MM.1S (cell line): Measurements from ENCODE around the gene ADAMTSL3.
"Not testable (repeated sequence)": the region's sequence is repeated elsewhere in the genome, so short reads cannot be mapped to it uniquely, and the experiment has no call there.

Experiments used
- DNase-seq: peaks from one replicate; pipeline ENCODE4 v3.0.0-alpha.2; 2015
- H2AFZ ChIP-seq: fragments of 300-600 bp; sonication (generic); 2 replicates; pipeline ENCODE4 v1.6.0; 2016; ENCODE audit warnings: antibody characterized with exemption, low read length
- H3F3A ChIP-seq: fragments of 300-600 bp; sonication (generic); 2 replicates; pipeline ENCODE4 v1.6.1; 2016; ENCODE audit warnings: mild to moderate bottlenecking, antibody characterized with exemption, low read length, moderate library complexity, mixed read lengths; ENCODE audit not compliant: insufficient read depth
- H3K27ac ChIP-seq: fragments of 300-600 bp; sonication (generic); 2 replicates; pipeline ENCODE4 v1.5.1; 2016; ENCODE audit warnings: mild to moderate bottlenecking, low read length
- H3K27me3 ChIP-seq: fragments of 300-600 bp; sonication (generic); replicated peaks from 2 replicates; pipeline ENCODE4 v1.6.0; 2016; ENCODE audit warnings: low read length; ENCODE audit not compliant: insufficient read depth
- H3K36me3 ChIP-seq: fragments of 300-600 bp; sonication (generic); replicated peaks from 2 replicates; pipeline ENCODE4 v1.6.1; 2016; ENCODE audit warnings: mild to moderate bottlenecking, low read length, mixed read lengths; ENCODE audit not compliant: insufficient read depth
- H3K4me1 ChIP-seq: fragments of 300-600 bp; sonication (generic); 2 replicates; pipeline ENCODE4 v1.6.1; 2016; ENCODE audit warnings: low read length, mixed read lengths
- H3K4me2 ChIP-seq: fragments of 300-600 bp; sonication (generic); 2 replicates; pipeline ENCODE4 v1.6.0; 2016; ENCODE audit warnings: low read depth, low read length
- H3K4me3 ChIP-seq: fragments of 300-600 bp; sonication (generic); 2 replicates; pipeline ENCODE4 v1.5.1; 2016; ENCODE audit warnings: low read length, mixed read lengths
- H3K79me2 ChIP-seq: fragments of 300-600 bp; sonication (generic); 2 replicates; pipeline ENCODE4 v1.6.1; 2016; ENCODE audit warnings: mixed run types, low read length, mixed read lengths
- H3K9ac ChIP-seq: fragments of 300-600 bp; sonication (generic); 2 replicates; pipeline ENCODE4 v1.6.1; 2016; ENCODE audit warnings: low read length, mixed read lengths
- H3K9me2 ChIP-seq: fragments of 300-600 bp; sonication (generic); replicated peaks from 2 replicates; pipeline ENCODE4 v1.6.1; 2016; ENCODE audit warnings: mild to moderate bottlenecking, low read length, mixed read lengths; ENCODE audit not compliant: insufficient read depth
- H3K9me3 ChIP-seq: fragments of 300-600 bp; sonication (generic); replicated peaks from 2 replicates; pipeline ENCODE4 v1.6.1; 2016; ENCODE audit warnings: mild to moderate bottlenecking, low read length, mixed read lengths; ENCODE audit not compliant: insufficient read depth
- H4K20me1 ChIP-seq: fragments of 300-600 bp; sonication (generic); 2 replicates; pipeline ENCODE4 v1.6.1; 2016; ENCODE audit warnings: mild to moderate bottlenecking, low read length, moderate library complexity, mixed read lengths; ENCODE audit not compliant: insufficient read depth
- CTCF ChIP-seq: fragments of 300-600 bp; sonication (generic); IDR thresholded peaks from 2 replicates; pipeline ENCODE4 v1.5.1; 2016; ENCODE audit warnings: antibody characterized with exemption, low read length, mixed read lengths
- EZH2 ChIP-seq: fragments of 300-600 bp; sonication (generic); optimal IDR thresholded peaks from 2 replicates; pipeline ENCODE3; 2017; ENCODE audit warnings: low read depth, mild to moderate bottlenecking, antibody characterized with exemption, low read length, mixed read lengths
- EZH2phosphoT487 ChIP-seq: fragments of 300-600 bp; sonication (generic); IDR thresholded peaks from 2 replicates; pipeline ENCODE4 v1.6.1; 2018; ENCODE audit warnings: antibody characterized with exemption, low read length

ADAMTSL3 gene

GRCh38 chr15:84046064-84046637 lies 392.2 kb downstream of the ADAMTSL3 start:
- no peak overlapping the region for H3K4me3 ChIP-seq
- TF ChIP-seq EZH2 = no peak
- no peak for TF ChIP-seq CTCF
- no peak for TF ChIP-seq EZH2phosphoT487
- no peaks in the 10 kb centered on the region for H3K36me3 ChIP-seq
- H3K27me3 ChIP-seq = no peaks in the 10 kb centered on the region
- no peaks in the 10 kb centered on the region for H3K9me3 ChIP-seq
- no peak overlapping the region for H3K27ac ChIP-seq
- no peaks in the 10 kb centered on the region for H4K20me1 ChIP-seq
- H3K4me2 ChIP-seq = no peak overlapping the region
- H3K9ac ChIP-seq = no peak overlapping the region
- no peak for DNase-seq
- H3K9me2 ChIP-seq = no peaks in the 10 kb centered on the region
- no peak overlapping the region for H2AFZ ChIP-seq
- H3K4me1 ChIP-seq = no peaks in the 10 kb centered on the region; the same call in 1 of the 2 replicates
- no peaks in the 10 kb centered on the region for H3F3A ChIP-seq
- H3K79me2 ChIP-seq = no peaks in the 10 kb centered on the region

DNA sequence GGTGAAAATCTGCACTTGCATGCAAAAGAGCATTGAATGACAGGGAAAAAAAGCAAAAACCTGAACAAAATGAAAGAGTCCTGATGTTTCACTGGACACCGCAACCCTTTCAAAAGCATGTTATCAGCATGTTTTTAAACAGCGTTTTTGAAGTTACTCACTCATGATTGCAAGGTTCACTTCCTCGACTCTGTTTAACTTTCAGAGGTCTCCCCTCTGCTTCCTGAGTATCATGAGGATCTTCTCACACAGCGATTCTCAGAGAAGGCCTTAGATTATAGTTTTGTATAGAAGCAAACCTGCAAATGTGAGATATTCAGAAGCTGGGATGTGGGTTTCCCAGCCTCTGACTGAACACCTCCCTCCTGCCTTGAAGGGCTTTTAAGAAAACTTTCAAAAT lies 395.6 kb downstream of the ADAMTSL3 start:
- not testable (repeated sequence) for H4K20me1 ChIP-seq, H3K4me1 ChIP-seq, H3K9me3 ChIP-seq, H3K9ac ChIP-seq, H3K9me2 ChIP-seq, H3F3A ChIP-seq, H3K27me3 ChIP-seq, H3K36me3 ChIP-seq, H3K79me2 ChIP-seq, H3K4me3 ChIP-seq, H2AFZ ChIP-seq, H3K27ac ChIP-seq
- H3K4me2 ChIP-seq = peak overlapping the region; percentile 22; the same call in 1 of the 2 replicates
- peak; percentile 21 for DNase-seq

GRCh38 chr15:84050076-84050475 lies 396.2 kb downstream of the ADAMTSL3 start:
- Histone ChIP-seq H3K36me3 (no peaks in the 10 kb centered on the region), H3K9me2 (no peaks in the 10 kb centered on the region), H4K20me1 (no peaks in the 10 kb centered on the region), H3K27ac (no peak overlapping the region; the same call in 1 of the 2 replicates), H3K9ac (no peak overlapping the region), H2AFZ (no peak overlapping the region), H3K27me3 (no peaks in the 10 kb centered on the region), H3K4me1 (no peaks in the 10 kb centered on the region; the same call in 1 of the 2 replicates), H3K79me2 (no peaks in the 10 kb centered on the region), H3F3A (no peaks in the 10 kb centered on the region), H3K4me2 (peak overlapping the region; percentile 22; the same call in 1 of the 2 replicates), H3K9me3 (no peaks in the 10 kb centered on the region), H3K4me3 (no peak overlapping the region)
- DNase-seq = no peak
- TF ChIP-seq EZH2 = no peak

DNA sequence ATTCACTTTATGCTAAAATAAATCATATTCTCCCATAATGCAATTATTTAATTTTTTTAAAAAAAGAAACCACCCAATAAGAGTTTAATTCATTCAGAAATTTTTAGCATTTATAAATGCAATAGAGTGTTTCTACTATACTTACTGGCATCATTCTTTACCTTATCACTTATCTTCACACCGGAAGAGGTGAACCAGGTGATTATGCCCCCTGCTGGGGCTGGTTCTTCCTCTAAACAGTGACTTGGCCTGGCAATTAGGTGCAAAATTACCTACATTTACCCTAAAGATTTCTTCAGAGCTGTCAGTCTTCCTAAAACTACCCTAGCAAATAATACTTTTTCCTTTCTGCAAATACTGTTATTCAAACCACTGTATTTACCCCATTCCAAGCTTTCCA lies 397.2 kb downstream of the ADAMTSL3 start:
- H3K9ac ChIP-seq, H3K27ac ChIP-seq, H2AFZ ChIP-seq, H3K79me2 ChIP-seq, H4K20me1 ChIP-seq, H3F3A ChIP-seq, H3K4me3 ChIP-seq, H3K36me3 ChIP-seq, H3K4me2 ChIP-seq, DNase-seq, H3K9me2 ChIP-seq, H3K4me1 ChIP-seq, H3K9me3 ChIP-seq, H3K27me3 ChIP-seq: not testable (repeated sequence)

GRCh38 chr15:84054544-84054943 lies 400.6 kb downstream of the ADAMTSL3 start:
- not testable (repeated sequence) for H4K20me1 ChIP-seq, H3K79me2 ChIP-seq, H3K36me3 ChIP-seq

More at GRCh38 chr15:84054544-84054943, 400.6 kb downstream of the ADAMTSL3 start:
- H3K9ac ChIP-seq, H3K9me3 ChIP-seq, H3K4me1 ChIP-seq, H2AFZ ChIP-seq, H3F3A ChIP-seq, H3K27me3 ChIP-seq, H3K27ac ChIP-seq, H3K9me2 ChIP-seq, H3K4me3 ChIP-seq, H3K4me2 ChIP-seq, DNase-seq: not testable (repeated sequence)
